Measurements from ENCODE around the gene NOVA2.
A peak's percentile ranks its signal among the peaks of the same experiment; 100 is the strongest.

The NOVA2 gene

GRCh38 chr19:45902651-45903625, 70.7 kb downstream of the NOVA2 start:
- DNase-seq (ENCODE audit: low read depth), result peak; percentile 98
- TF ChIP-seq CTCF (IDR thresholded peaks at IDR 0.05; ENCODE audit: insufficient read depth, low read depth, low read length, missing control alignments), result no peak
- H3K4me3 ChIP-seq (ENCODE audit: low read depth, low read length), result peak overlapping the region; percentile 86

GRCh38 chr19:45901912-45902650, 71.6 kb downstream of the NOVA2 start, which contains the start of gene MYPOP:
TSS of gene MYPOP (minus strand) at chr19:45902613. CDS start at chr19:45901773, 840 bp downstream.
- no peak for DNase-seq (ENCODE audit: low read depth)
- H3K4me3 ChIP-seq (ENCODE audit: low read depth, low read length), result peak within 1 kb of the TSS; percentile 86
- no peak for TF ChIP-seq CTCF (IDR thresholded peaks at IDR 0.05; ENCODE audit: insufficient read depth, low read depth, low read length, missing control alignments)

DNA sequence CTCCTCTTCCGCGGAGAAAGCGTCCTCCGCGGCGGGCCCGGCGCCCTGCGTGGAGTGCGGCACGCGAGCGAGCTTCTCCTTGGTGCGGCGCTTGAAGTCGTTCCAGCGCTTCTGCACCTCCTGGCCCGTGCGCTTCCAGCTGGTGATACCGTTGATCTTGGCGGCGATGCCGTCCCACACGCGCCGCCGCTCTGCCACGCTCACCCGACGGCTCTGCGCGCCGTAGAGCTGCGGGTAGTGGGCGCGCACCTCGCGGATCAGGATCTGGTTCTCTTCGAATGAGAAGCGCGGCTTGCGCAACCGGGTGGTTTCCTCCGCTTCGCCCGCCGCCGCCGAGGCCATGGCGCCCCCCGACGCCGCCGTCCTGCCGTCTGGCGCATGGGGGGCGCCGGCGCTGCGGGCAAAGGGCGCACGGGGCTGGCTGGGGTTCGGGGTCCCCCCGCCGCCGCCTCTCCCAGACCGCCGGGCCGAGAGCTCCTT, 72.2 kb downstream of the NOVA2 start:
- TF ChIP-seq CTCF (IDR thresholded peaks at IDR 0.05; ENCODE audit: insufficient read depth, low read depth, low read length, missing control alignments), result no peak
- H3K4me3 ChIP-seq (ENCODE audit: low read depth, low read length), result peak overlapping the region; percentile 86
- no peak for DNase-seq (ENCODE audit: low read depth)

- no peak for TF ChIP-seq CTCF (IDR thresholded peaks at IDR 0.05; ENCODE audit: insufficient read depth, low read depth, low read length, missing control alignments)
- H3K4me3 ChIP-seq (ENCODE audit: low read depth, low read length), result peak overlapping the region; percentile 86; the same call in 1 of the 2 replicates
- no peak for DNase-seq (ENCODE audit: low read depth)
Measured at GRCh38 chr19:45900738-45901431, 72.8 kb downstream of the NOVA2 start.

- no peak overlapping the region for H3K4me3 ChIP-seq (ENCODE audit: low read depth, low read length)
- no peak for DNase-seq (ENCODE audit: low read depth)
- TF ChIP-seq CTCF (IDR thresholded peaks at IDR 0.05; ENCODE audit: insufficient read depth, low read depth, low read length, missing control alignments), result no peak
Measured at GRCh38 chr19:45899919-45900589, 73.6 kb downstream of the NOVA2 start.

DNA sequence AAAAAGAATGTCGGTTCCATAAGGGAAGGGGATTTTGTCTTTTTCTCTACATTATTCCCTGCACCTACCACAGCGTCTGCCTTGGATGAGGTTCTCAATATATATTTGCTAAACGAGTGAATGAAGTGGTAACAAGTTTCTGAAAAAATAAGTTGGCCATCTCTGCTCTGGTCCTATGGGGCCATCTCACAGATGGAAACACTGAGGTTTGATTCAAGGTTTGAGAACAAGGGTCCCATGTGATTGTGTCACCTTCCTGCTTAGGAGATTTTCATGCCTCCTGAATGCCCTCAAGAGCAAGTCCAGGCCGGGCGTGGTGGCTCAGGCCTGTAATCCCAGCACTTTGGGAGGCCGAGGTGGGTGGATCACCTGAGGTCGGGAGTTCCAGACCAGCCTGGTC, 74.4 kb downstream of the NOVA2 start:
- no peak for DNase-seq (ENCODE audit: low read depth)
- H3K4me3 ChIP-seq (ENCODE audit: low read depth, low read length), result no peak overlapping the region
- TF ChIP-seq CTCF (IDR thresholded peaks at IDR 0.05; ENCODE audit: insufficient read depth, low read depth, low read length, missing control alignments), result no peak
